H1 (cell line): ENCODE measurements around the gene ATP11A. TPM values are rescaled to one million over a fixed set of nuclear protein-coding genes. Genes with fewer than 3 reads are reported as not detected.

Experiments
- CTCF ChIA-PET: fragments of 300-600 bp; sonication (Branson Sonifier 250); formaldehyde crosslinking; loops from one replicate; lab custom pipeline; 2021; ENCODE audit not compliant: partially characterized antibody; lab: Charles Lee
- POLR2A ChIA-PET: fragments of 300-600 bp; sonication (Branson Sonifier 250); formaldehyde crosslinking; loops from one replicate; lab custom pipeline; 2021; ENCODE audit warnings: inconsistent platforms; ENCODE audit not compliant: partially characterized antibody; lab: Charles Lee
- DNase-seq, 2 experiments: peaks; one replicate each; pipeline versions ENCODE4 v3.0.0 to v3.0.0-alpha.2; 2010 to 2022; ENCODE audit warnings: low spot score in 2 of 2, low read depth in 1 of 2, mixed read lengths in 1 of 2
- FAIRE-seq: peaks from 2 replicates; lab custom pipeline; 2011; peaks lifted over from hg19 to GRCh38; lab: Jason Lieb, UNC
- H2AFZ ChIP-seq: 2 replicates; pipeline ENCODE4 v1.8.1; 2012; ENCODE audit warnings: low read length, inconsistent platforms
- H2AK5ac ChIP-seq: 2 replicates; pipeline ENCODE4 v1.6.1; 2013; ENCODE audit warnings: low read depth, low read length
- H2BK120ac ChIP-seq: replicated peaks from 2 replicates; pipeline ENCODE3; 2013; ENCODE audit warnings: low read depth, low read length, inconsistent platforms
- H2BK12ac ChIP-seq: 2 replicates; pipeline ENCODE4 v1.6.1; 2013; ENCODE audit warnings: low read depth, low read length
- H2BK15ac ChIP-seq: 2 replicates; pipeline ENCODE4 v1.6.1; 2013; ENCODE audit warnings: low read length
- H2BK20ac ChIP-seq: 2 replicates; pipeline ENCODE4 v1.6.1; 2013; ENCODE audit warnings: low read length
- H2BK5ac ChIP-seq: 2 replicates; pipeline ENCODE4 v1.6.1; 2013; ENCODE audit warnings: low read depth, low read length
- H3K14ac ChIP-seq: 2 replicates; pipeline ENCODE4 v1.6.1; 2013; ENCODE audit warnings: inconsistent platforms; ENCODE audit not compliant: insufficient read length
- H3K18ac ChIP-seq: 2 replicates; pipeline ENCODE4 v1.6.1; 2013; ENCODE audit warnings: low read length; ENCODE audit errors: extremely low read depth
- H3K23ac ChIP-seq: 2 replicates; pipeline ENCODE4 v1.6.1; 2013; ENCODE audit warnings: inconsistent platforms; ENCODE audit not compliant: insufficient read length
- H3K23me2 ChIP-seq: 2 replicates; pipeline ENCODE4 v1.6.1; 2013; ENCODE audit warnings: low read depth, low read length
- H3K27ac ChIP-seq: 2 replicates; pipeline ENCODE4 v1.6.1; 2011; ENCODE audit warnings: low read depth, low read length, inconsistent platforms
- H3K27me3 ChIP-seq, 4 experiments: replicated peaks in 1 of 4; 1 replicate in 1 of 4; 2 replicates in 3 of 4; pipeline versions ENCODE4 v1.6.1 to v1.8.1; 2011 to 2013; ENCODE audit warnings: low read length in 3 of 4, mild to moderate bottlenecking in 3 of 4, inconsistent platforms in 2 of 4, mixed read lengths in 2 of 4, moderate library complexity in 1 of 4; ENCODE audit not compliant: control insufficient read depth in 3 of 4, insufficient read depth in 3 of 4; ENCODE audit errors: extremely low read depth in 1 of 4
- H3K36me3 ChIP-seq, 4 experiments: 2 replicates each; pipeline versions ENCODE4 v1.6.1 to v1.8.1; 2011 to 2013; ENCODE audit warnings: mild to moderate bottlenecking in 4 of 4, low read length in 3 of 4, moderate library complexity in 2 of 4, control low read depth in 1 of 4, inconsistent platforms in 1 of 4; ENCODE audit not compliant: insufficient read depth in 4 of 4, control insufficient read depth in 2 of 4
- H3K4ac ChIP-seq: replicated peaks from 2 replicates; pipeline ENCODE3; 2013; ENCODE audit warnings: low read length, low read depth, mixed read lengths, inconsistent platforms; ENCODE audit not compliant: insufficient read length
- H3K4me1 ChIP-seq, 4 experiments: replicated peaks in 1 of 4; 1 replicate in 1 of 4; 2 replicates in 3 of 4; pipeline versions ENCODE4 v1.6.1 to v1.8.1; 2011 to 2013; ENCODE audit warnings: low read length in 3 of 4, inconsistent platforms in 2 of 4, mixed read lengths in 1 of 4; ENCODE audit not compliant: insufficient read depth in 4 of 4, control insufficient read depth in 3 of 4
- H3K4me2 ChIP-seq, 2 experiments: 2 replicates each; pipeline versions ENCODE4 v1.6.1 to v1.8.1; 2011 to 2013; ENCODE audit warnings: low read depth in 2 of 2, low read length in 2 of 2, control low read depth in 1 of 2, inconsistent platforms in 1 of 2, mild to moderate bottlenecking in 1 of 2; ENCODE audit not compliant: insufficient read depth in 1 of 2
- H3K4me3 ChIP-seq, 4 experiments: fragments of 200-600, 300-600 bp in 1 of 4; sonication (generic), shearing (Covaris generic), sonication (Bioruptor Twin) in 1 of 4; 2 replicates each; pipeline versions ENCODE4 v1.5.1 to v1.8.1; 2011 to 2016; ENCODE audit warnings: low read length in 4 of 4, low read depth in 3 of 4, control low read depth in 2 of 4, inconsistent platforms in 2 of 4, mild to moderate bottlenecking in 2 of 4, mixed read lengths in 1 of 4, moderate library complexity in 1 of 4; ENCODE audit not compliant: insufficient read depth in 2 of 4; ENCODE audit errors: extremely low read depth in 1 of 4
- H3K56ac ChIP-seq: replicated peaks from 2 replicates; pipeline ENCODE3; 2013; ENCODE audit warnings: low read depth, mild to moderate bottlenecking, mixed read lengths, low read length, inconsistent platforms; ENCODE audit not compliant: insufficient read length
- H3K79me1 ChIP-seq: 2 replicates; pipeline ENCODE4 v1.6.1; 2013; ENCODE audit warnings: low read depth, low read length, control low read depth
- H3K79me2 ChIP-seq, 2 experiments: 2 replicates each; pipeline versions ENCODE4 v1.6.1 to v1.8.1; 2012 to 2013; ENCODE audit warnings: low read length in 2 of 2, mild to moderate bottlenecking in 2 of 2, inconsistent platforms in 1 of 2; ENCODE audit not compliant: insufficient read depth in 2 of 2, control insufficient read depth in 1 of 2
- H3K9ac ChIP-seq, 4 experiments: replicated peaks in 1 of 4; 1 replicate in 1 of 4; 2 replicates in 3 of 4; pipeline versions ENCODE4 v1.6.1 to v1.8.1; 2011 to 2013; ENCODE audit warnings: low read depth in 3 of 4, low read length in 3 of 4, control low read depth in 2 of 4, mild to moderate bottlenecking in 2 of 4, moderate library complexity in 2 of 4, inconsistent platforms in 1 of 4; ENCODE audit errors: extremely low read depth in 1 of 4
- H3K9me3 ChIP-seq, 2 experiments: 2 replicates each; pipeline versions ENCODE4 v1.6.1 to v1.8.1; 2012 to 2013; ENCODE audit warnings: mild to moderate bottlenecking in 2 of 2, moderate library complexity in 2 of 2, control low read depth in 1 of 2, inconsistent platforms in 1 of 2, low read depth in 1 of 2, low read length in 1 of 2, mixed read lengths in 1 of 2; ENCODE audit not compliant: insufficient read depth in 2 of 2
- H4K20me1 ChIP-seq, 2 experiments: replicated peaks in 1 of 2; 2 replicates each; pipeline versions ENCODE3 to v1.8.1; 2011 to 2013; ENCODE audit warnings: inconsistent platforms in 2 of 2, low read length in 2 of 2, mild to moderate bottlenecking in 1 of 2; ENCODE audit not compliant: insufficient read depth in 2 of 2, control insufficient read depth in 1 of 2
- H4K5ac ChIP-seq: 2 replicates; pipeline ENCODE4 v1.6.1; 2013; ENCODE audit warnings: low read length, low read depth, mixed read lengths, inconsistent platforms; ENCODE audit not compliant: insufficient read length
- H4K8ac ChIP-seq: 2 replicates; pipeline ENCODE4 v1.8.0; 2013; ENCODE audit warnings: mild to moderate bottlenecking, moderate library complexity, low read length, inconsistent platforms; ENCODE audit not compliant: insufficient read depth; ENCODE audit errors: extremely low read depth
- H4K91ac ChIP-seq: replicated peaks from 2 replicates; pipeline ENCODE3; 2013; ENCODE audit warnings: low read length, mixed read lengths, inconsistent platforms; ENCODE audit not compliant: insufficient read length
- ASH2L ChIP-seq: fragments of 200-600, 300-600 bp; sonication (generic); IDR thresholded peaks from one replicate; pipeline ENCODE4 v1.7.1; 2017; ENCODE audit warnings: low read length
- CBX5 ChIP-seq: fragments of 300-800, 300-1000 bp; sonication (generic); IDR thresholded peaks from 2 replicates; pipeline ENCODE4 v1.7.1; 2016; ENCODE audit warnings: antibody characterized with exemption, low read length, low read depth
- JUND ChIP-seq: IDR thresholded peaks from 2 replicates; pipeline ENCODE4 v1.6.1; 2011; ENCODE audit warnings: mild to moderate bottlenecking, improper control_type of control experiment, low read length
- KDM5A ChIP-seq: fragments of 200-600 bp; IDR thresholded peaks from 2 replicates; pipeline ENCODE4 v1.7.1; 2012; ENCODE audit warnings: mild to moderate bottlenecking, low read length, inconsistent platforms, mixed read lengths
- POU5F1 ChIP-seq: IDR thresholded peaks from 2 replicates; pipeline ENCODE4 v1.6.1; 2011; ENCODE audit warnings: low read depth, mild to moderate bottlenecking, low read length, moderate library complexity
- SAP30 ChIP-seq: fragments of 300-600 bp; sonication (generic); IDR thresholded peaks from 2 replicates; pipeline ENCODE4 v1.7.1; 2012; ENCODE audit warnings: low read length, moderate library complexity, mild to moderate bottlenecking, inconsistent platforms; ENCODE audit not compliant: insufficient read depth, insufficient replicate concordance
- SRF ChIP-seq: IDR thresholded peaks from 2 replicates; pipeline ENCODE4 v1.6.1; 2011; ENCODE audit warnings: mild to moderate bottlenecking, low read depth, low read length, moderate library complexity
- SUZ12 ChIP-seq: fragments of 200-600 bp; sonication (generic); IDR thresholded peaks from 2 replicates; pipeline ENCODE4 v1.6.1; 2012; ENCODE audit warnings: mild to moderate bottlenecking, inconsistent platforms, low read length, moderate library complexity, mixed read lengths
- ZNF274 ChIP-seq: IDR thresholded peaks from 2 replicates; pipeline ENCODE4 v1.7.0; 2012; ENCODE audit warnings: low read length, borderline replicate concordance; ENCODE audit errors: extremely low read depth
- WGBS, 2 experiments: shearing (Covaris generic) in 1 of 2; methylation state at CpG; one replicate each; pipeline versions ENCODE4 v1.1.6 to v1.1.7; 2013 to 2015; ENCODE audit warnings: low lambda C conversion rate in 2 of 2, mixed read lengths in 2 of 2, inconsistent platforms in 1 of 2, low coverage in 1 of 2, missing lambda C conversion rate in 1 of 2; ENCODE audit not compliant: insufficient replicate concordance in 2 of 2, insufficient coverage in 1 of 2, insufficient read length in 1 of 2; ENCODE audit errors: extremely low coverage in 1 of 2, missing lambda C conversion rate in 1 of 2; 5-methylcytosine and 5-hydroxymethylcytosine counted together
- polyA plus RNA-seq, 7 experiments: library from polyadenylated mRNA; depleted of rRNA in 3 of 7; stranded (reverse) in 5 of 7; unstranded in 2 of 7; fragments of >200 nt in 5 of 7; fragments of 200-250 nt in 2 of 7; gene quantifications; 1 replicate in 5 of 7; 2 replicates in 1 of 7; 4 replicates in 1 of 7; pipeline versions ENCODE4 v1.2.1 to v1.2.3, GENCODE V29; 2011 to 2013; ENCODE audit warnings: missing spikeins in 2 of 7, mixed read lengths in 2 of 7
- total RNA-seq: library from RNA; stranded (reverse); fragmentation: NEBNext Ultra II Directional; extraction: Animal tissue kit (Norgen Biotek cat#: 25700); gene quantifications from 2 replicates; pipeline ENCODE4 v1.2.1, GENCODE V29; 2021
- TF ChIP-seq, protein P1 (sequence below): IDR thresholded peaks from 2 replicates; pipeline ENCODE4 v1.6.1; 2012; ENCODE audit warnings: low read length, inconsistent platforms

ATP11A gene
- total and polyA plus RNA-seq, 2 of the 8 experiments (the other 6 are each of a cell fraction or from before 2014, with no cell fraction given): 28.8 to 72.9 TPM

DNA sequence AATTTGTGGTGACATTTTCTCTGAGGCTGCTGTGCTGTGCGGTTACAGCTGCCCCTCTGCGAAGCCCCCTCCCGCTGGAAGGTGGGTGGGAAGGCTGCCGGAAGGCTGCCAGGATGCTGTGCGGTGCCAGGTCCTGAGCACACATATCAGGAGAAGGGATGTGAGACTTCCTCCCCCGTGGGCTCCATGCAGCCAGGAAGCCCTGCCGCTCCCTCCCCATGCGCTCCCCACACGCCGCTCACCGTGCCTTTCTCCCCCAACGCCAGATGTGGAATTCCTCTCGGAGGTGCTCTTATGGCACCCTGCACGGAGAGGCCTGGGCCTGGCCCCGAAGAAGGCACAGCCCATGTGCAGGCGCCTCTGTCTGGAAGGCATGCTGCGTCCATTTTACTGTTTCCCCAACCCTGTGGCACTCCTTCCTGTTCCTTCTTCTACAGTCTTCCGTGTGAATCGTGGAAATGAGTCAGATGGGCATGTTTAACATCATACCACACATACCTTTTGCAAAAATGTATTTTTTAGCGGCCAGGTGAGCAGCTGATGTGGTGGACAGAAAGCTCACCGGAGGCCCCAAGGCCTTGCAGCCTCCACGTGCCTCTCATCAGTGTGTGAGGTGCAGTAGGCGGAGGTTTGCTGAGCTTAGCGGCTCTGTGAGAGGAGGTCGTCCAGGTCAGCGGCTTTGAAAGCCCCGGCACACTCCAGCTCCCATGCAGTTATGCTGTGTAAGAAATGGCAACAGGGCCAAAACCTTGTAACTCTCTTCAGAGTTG, 88.0 kb downstream of the ATP11A start:
- no peaks in the 10 kb centered on the region for H3K23me2 ChIP-seq
- FAIRE-seq (no peak), DNase-seq (peak in 1 of 2 experiments; percentile 34)
- H3K27me3 ChIP-seq: no peaks in the 10 kb centered on the region; a peak in 1 of 7 replicates
- H3K23ac ChIP-seq: no peak overlapping the region
- H2BK20ac ChIP-seq: no peak overlapping the region
- peaks cover 3 to 24% (median 17%) of the 10 kb centered on the region in 4 experiments for H3K4me1 ChIP-seq
- no peak overlapping the region for H3K27ac ChIP-seq
- no peak overlapping the region for H3K14ac ChIP-seq
- H2BK5ac ChIP-seq: peak overlapping the region; percentile 28; the same call in 1 of the 2 replicates
- no peak overlapping the region; the same call in 1 of the 2 replicates for H4K8ac ChIP-seq
- H2BK120ac ChIP-seq: no peak overlapping the region
- H3K36me3 ChIP-seq: no peaks in the 10 kb centered on the region
- H2BK15ac ChIP-seq: no peak overlapping the region
- H3K79me2 ChIP-seq: peaks cover 0 to 61% of the 10 kb centered on the region in 2 experiments; a peak in 2 of 4 replicates
- no peak overlapping the region for H2BK12ac ChIP-seq
- no peak overlapping the region for H3K4ac ChIP-seq
- WGBS, 2 experiments: 89% methylated on average over 27 of the region's 27 CpGs; no CpG with 5 or more reads in 1 of the 2 experiments
- ChIA-PET CTCF (interaction anchor here (1.5 kb wide), 1 partner anchor 96 kb away, joined by 3 read pairs; no protein-coding TSS in a partner anchor), POLR2A (interaction anchor here (0.9 to 1.0 kb wide), 2 partner anchors 13 to 33 kb away, joined by 3 read pairs; no protein-coding TSS in a partner anchor)
- H4K20me1 ChIP-seq: peaks cover 2 to 4% of the 10 kb centered on the region in 2 experiments
- H4K91ac ChIP-seq: peak overlapping the region; percentile 40
- no peak overlapping the region for H3K9ac ChIP-seq
- H3K56ac ChIP-seq: no peak overlapping the region
- H3K9me3 ChIP-seq: no peaks in the 10 kb centered on the region
- no peak overlapping the region for H3K4me3 ChIP-seq
- H2AK5ac ChIP-seq: no peak overlapping the region
- no peak overlapping the region for H2AFZ ChIP-seq
- no peak overlapping the region for H3K18ac ChIP-seq
- H4K5ac ChIP-seq: no peak overlapping the region
- no peak overlapping the region for H3K4me2 ChIP-seq
- peaks cover 7% of the 10 kb centered on the region; the same call in 1 of the 2 replicates for H3K79me1 ChIP-seq
- TF ChIP-seq SUZ12 (no peak), SRF (no peak), POU5F1 (no peak), JUND (no peak), CBX5 (no peak), SAP30 (no peak), KDM5A (no peak), ASH2L (no peak), ZNF274 (no peak)
- TF ChIP-seq, protein P1, sequence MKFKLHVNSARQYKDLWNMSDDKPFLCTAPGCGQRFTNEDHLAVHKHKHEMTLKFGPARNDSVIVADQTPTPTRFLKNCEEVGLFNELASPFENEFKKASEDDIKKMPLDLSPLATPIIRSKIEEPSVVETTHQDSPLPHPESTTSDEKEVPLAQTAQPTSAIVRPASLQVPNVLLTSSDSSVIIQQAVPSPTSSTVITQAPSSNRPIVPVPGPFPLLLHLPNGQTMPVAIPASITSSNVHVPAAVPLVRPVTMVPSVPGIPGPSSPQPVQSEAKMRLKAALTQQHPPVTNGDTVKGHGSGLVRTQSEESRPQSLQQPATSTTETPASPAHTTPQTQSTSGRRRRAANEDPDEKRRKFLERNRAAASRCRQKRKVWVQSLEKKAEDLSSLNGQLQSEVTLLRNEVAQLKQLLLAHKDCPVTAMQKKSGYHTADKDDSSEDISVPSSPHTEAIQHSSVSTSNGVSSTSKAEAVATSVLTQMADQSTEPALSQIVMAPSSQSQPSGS: no peak
